H1 (cell line): ENCODE measurements around the gene MAPRE3. TPM values are rescaled to one million over a fixed set of nuclear protein-coding genes. Genes with fewer than 3 reads are reported as not detected.
A peak's percentile ranks its signal among the peaks of the same experiment; 100 is the strongest.

Experiments
- CTCF ChIA-PET: fragments of 300-600 bp; sonication (Branson Sonifier 250); formaldehyde crosslinking; loops from one replicate; lab custom pipeline; 2021; ENCODE audit not compliant: partially characterized antibody; lab: Charles Lee
- POLR2A ChIA-PET: fragments of 300-600 bp; sonication (Branson Sonifier 250); formaldehyde crosslinking; loops from one replicate; lab custom pipeline; 2021; ENCODE audit warnings: inconsistent platforms; ENCODE audit not compliant: partially characterized antibody; lab: Charles Lee
- DNase-seq, 2 experiments: peaks; one replicate each; pipeline versions ENCODE4 v3.0.0 to v3.0.0-alpha.2; 2010 to 2022; ENCODE audit warnings: low spot score in 2 of 2, low read depth in 1 of 2, mixed read lengths in 1 of 2
- FAIRE-seq: peaks from 2 replicates; lab custom pipeline; 2011; peaks lifted over from hg19 to GRCh38; lab: Jason Lieb, UNC
- H2AFZ ChIP-seq: 2 replicates; pipeline ENCODE4 v1.8.1; 2012; ENCODE audit warnings: low read length, inconsistent platforms
- H2AK5ac ChIP-seq: 2 replicates; pipeline ENCODE4 v1.6.1; 2013; ENCODE audit warnings: low read depth, low read length
- H2BK120ac ChIP-seq: replicated peaks from 2 replicates; pipeline ENCODE3; 2013; ENCODE audit warnings: low read depth, low read length, inconsistent platforms
- H2BK12ac ChIP-seq: 2 replicates; pipeline ENCODE4 v1.6.1; 2013; ENCODE audit warnings: low read depth, low read length
- H2BK15ac ChIP-seq: 2 replicates; pipeline ENCODE4 v1.6.1; 2013; ENCODE audit warnings: low read length
- H2BK20ac ChIP-seq: 2 replicates; pipeline ENCODE4 v1.6.1; 2013; ENCODE audit warnings: low read length
- H2BK5ac ChIP-seq: 2 replicates; pipeline ENCODE4 v1.6.1; 2013; ENCODE audit warnings: low read depth, low read length
- H3K14ac ChIP-seq: 2 replicates; pipeline ENCODE4 v1.6.1; 2013; ENCODE audit warnings: inconsistent platforms; ENCODE audit not compliant: insufficient read length
- H3K18ac ChIP-seq: 2 replicates; pipeline ENCODE4 v1.6.1; 2013; ENCODE audit warnings: low read length; ENCODE audit errors: extremely low read depth
- H3K23ac ChIP-seq: 2 replicates; pipeline ENCODE4 v1.6.1; 2013; ENCODE audit warnings: inconsistent platforms; ENCODE audit not compliant: insufficient read length
- H3K23me2 ChIP-seq: 2 replicates; pipeline ENCODE4 v1.6.1; 2013; ENCODE audit warnings: low read depth, low read length
- H3K27ac ChIP-seq: 2 replicates; pipeline ENCODE4 v1.6.1; 2011; ENCODE audit warnings: low read depth, low read length, inconsistent platforms
- H3K27me3 ChIP-seq, 4 experiments: replicated peaks in 1 of 4; 1 replicate in 1 of 4; 2 replicates in 3 of 4; pipeline versions ENCODE4 v1.6.1 to v1.8.1; 2011 to 2013; ENCODE audit warnings: low read length in 3 of 4, mild to moderate bottlenecking in 3 of 4, inconsistent platforms in 2 of 4, mixed read lengths in 2 of 4, moderate library complexity in 1 of 4; ENCODE audit not compliant: control insufficient read depth in 3 of 4, insufficient read depth in 3 of 4; ENCODE audit errors: extremely low read depth in 1 of 4
- H3K36me3 ChIP-seq, 4 experiments: 2 replicates each; pipeline versions ENCODE4 v1.6.1 to v1.8.1; 2011 to 2013; ENCODE audit warnings: mild to moderate bottlenecking in 4 of 4, low read length in 3 of 4, moderate library complexity in 2 of 4, control low read depth in 1 of 4, inconsistent platforms in 1 of 4; ENCODE audit not compliant: insufficient read depth in 4 of 4, control insufficient read depth in 2 of 4
- H3K4ac ChIP-seq: replicated peaks from 2 replicates; pipeline ENCODE3; 2013; ENCODE audit warnings: low read length, low read depth, mixed read lengths, inconsistent platforms; ENCODE audit not compliant: insufficient read length
- H3K4me1 ChIP-seq, 4 experiments: replicated peaks in 1 of 4; 1 replicate in 1 of 4; 2 replicates in 3 of 4; pipeline versions ENCODE4 v1.6.1 to v1.8.1; 2011 to 2013; ENCODE audit warnings: low read length in 3 of 4, inconsistent platforms in 2 of 4, mixed read lengths in 1 of 4; ENCODE audit not compliant: insufficient read depth in 4 of 4, control insufficient read depth in 3 of 4
- H3K4me2 ChIP-seq, 2 experiments: 2 replicates each; pipeline versions ENCODE4 v1.6.1 to v1.8.1; 2011 to 2013; ENCODE audit warnings: low read depth in 2 of 2, low read length in 2 of 2, control low read depth in 1 of 2, inconsistent platforms in 1 of 2, mild to moderate bottlenecking in 1 of 2; ENCODE audit not compliant: insufficient read depth in 1 of 2
- H3K4me3 ChIP-seq, 4 experiments: fragments of 200-600, 300-600 bp in 1 of 4; sonication (generic), shearing (Covaris generic), sonication (Bioruptor Twin) in 1 of 4; 2 replicates each; pipeline versions ENCODE4 v1.5.1 to v1.8.1; 2011 to 2016; ENCODE audit warnings: low read length in 4 of 4, low read depth in 3 of 4, control low read depth in 2 of 4, inconsistent platforms in 2 of 4, mild to moderate bottlenecking in 2 of 4, mixed read lengths in 1 of 4, moderate library complexity in 1 of 4; ENCODE audit not compliant: insufficient read depth in 2 of 4; ENCODE audit errors: extremely low read depth in 1 of 4
- H3K56ac ChIP-seq: replicated peaks from 2 replicates; pipeline ENCODE3; 2013; ENCODE audit warnings: low read depth, mild to moderate bottlenecking, mixed read lengths, low read length, inconsistent platforms; ENCODE audit not compliant: insufficient read length
- H3K79me1 ChIP-seq: 2 replicates; pipeline ENCODE4 v1.6.1; 2013; ENCODE audit warnings: low read depth, low read length, control low read depth
- H3K79me2 ChIP-seq, 2 experiments: 2 replicates each; pipeline versions ENCODE4 v1.6.1 to v1.8.1; 2012 to 2013; ENCODE audit warnings: low read length in 2 of 2, mild to moderate bottlenecking in 2 of 2, inconsistent platforms in 1 of 2; ENCODE audit not compliant: insufficient read depth in 2 of 2, control insufficient read depth in 1 of 2
- H3K9ac ChIP-seq, 4 experiments: replicated peaks in 1 of 4; 1 replicate in 1 of 4; 2 replicates in 3 of 4; pipeline versions ENCODE4 v1.6.1 to v1.8.1; 2011 to 2013; ENCODE audit warnings: low read depth in 3 of 4, low read length in 3 of 4, control low read depth in 2 of 4, mild to moderate bottlenecking in 2 of 4, moderate library complexity in 2 of 4, inconsistent platforms in 1 of 4; ENCODE audit errors: extremely low read depth in 1 of 4
- H3K9me3 ChIP-seq, 2 experiments: 2 replicates each; pipeline versions ENCODE4 v1.6.1 to v1.8.1; 2012 to 2013; ENCODE audit warnings: mild to moderate bottlenecking in 2 of 2, moderate library complexity in 2 of 2, control low read depth in 1 of 2, inconsistent platforms in 1 of 2, low read depth in 1 of 2, low read length in 1 of 2, mixed read lengths in 1 of 2; ENCODE audit not compliant: insufficient read depth in 2 of 2
- H4K20me1 ChIP-seq, 2 experiments: replicated peaks in 1 of 2; 2 replicates each; pipeline versions ENCODE3 to v1.8.1; 2011 to 2013; ENCODE audit warnings: inconsistent platforms in 2 of 2, low read length in 2 of 2, mild to moderate bottlenecking in 1 of 2; ENCODE audit not compliant: insufficient read depth in 2 of 2, control insufficient read depth in 1 of 2
- H4K5ac ChIP-seq: 2 replicates; pipeline ENCODE4 v1.6.1; 2013; ENCODE audit warnings: low read length, low read depth, mixed read lengths, inconsistent platforms; ENCODE audit not compliant: insufficient read length
- H4K8ac ChIP-seq: 2 replicates; pipeline ENCODE4 v1.8.0; 2013; ENCODE audit warnings: mild to moderate bottlenecking, moderate library complexity, low read length, inconsistent platforms; ENCODE audit not compliant: insufficient read depth; ENCODE audit errors: extremely low read depth
- H4K91ac ChIP-seq: replicated peaks from 2 replicates; pipeline ENCODE3; 2013; ENCODE audit warnings: low read length, mixed read lengths, inconsistent platforms; ENCODE audit not compliant: insufficient read length
- EZH2 ChIP-seq: fragments of 200-600 bp; sonication (generic); IDR thresholded peaks from 2 replicates; pipeline ENCODE4 v1.7.1; 2012; ENCODE audit warnings: low read depth, mild to moderate bottlenecking, moderate library complexity, low read length, inconsistent platforms; ENCODE audit not compliant: severe bottlenecking
- WGBS, 2 experiments: shearing (Covaris generic) in 1 of 2; methylation state at CpG; one replicate each; pipeline versions ENCODE4 v1.1.6 to v1.1.7; 2013 to 2015; ENCODE audit warnings: low lambda C conversion rate in 2 of 2, mixed read lengths in 2 of 2, inconsistent platforms in 1 of 2, low coverage in 1 of 2, missing lambda C conversion rate in 1 of 2; ENCODE audit not compliant: insufficient replicate concordance in 2 of 2, insufficient coverage in 1 of 2, insufficient read length in 1 of 2; ENCODE audit errors: extremely low coverage in 1 of 2, missing lambda C conversion rate in 1 of 2; 5-methylcytosine and 5-hydroxymethylcytosine counted together
- polyA plus RNA-seq, 7 experiments: library from polyadenylated mRNA; depleted of rRNA in 3 of 7; stranded (reverse) in 5 of 7; unstranded in 2 of 7; fragments of >200 nt in 5 of 7; fragments of 200-250 nt in 2 of 7; gene quantifications; 1 replicate in 5 of 7; 2 replicates in 1 of 7; 4 replicates in 1 of 7; pipeline versions ENCODE4 v1.2.1 to v1.2.3, GENCODE V29; 2011 to 2013; ENCODE audit warnings: missing spikeins in 2 of 7, mixed read lengths in 2 of 7
- total RNA-seq: library from RNA; stranded (reverse); fragmentation: NEBNext Ultra II Directional; extraction: Animal tissue kit (Norgen Biotek cat#: 25700); gene quantifications from 2 replicates; pipeline ENCODE4 v1.2.1, GENCODE V29; 2021

Gene MAPRE3
- total and polyA plus RNA-seq, 2 of the 8 experiments (the other 6 are each of a cell fraction or from before 2014, with no cell fraction given), result 4.9 to 6.6 TPM

DNA sequence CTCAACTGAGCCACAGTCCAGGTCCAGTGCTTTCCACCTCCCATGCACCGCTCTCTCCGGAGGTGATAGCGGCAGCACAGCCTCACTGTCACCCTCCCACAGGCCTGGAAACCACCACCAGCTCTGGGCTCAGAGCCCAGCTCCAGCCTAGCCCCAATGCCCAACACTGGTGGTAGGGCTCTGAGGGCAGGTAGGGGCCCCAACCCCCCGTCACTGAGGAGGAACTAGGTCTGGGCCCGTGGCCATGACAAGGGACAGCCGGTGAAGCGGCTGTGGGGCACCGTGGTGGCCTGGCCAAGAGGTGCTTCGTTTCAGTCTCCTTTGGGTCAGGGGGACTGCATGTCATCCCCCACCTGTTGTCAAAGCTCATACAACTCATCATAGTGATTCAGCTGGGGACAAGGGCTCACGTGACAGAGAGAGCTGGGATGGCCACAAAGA lies 56.8 kb downstream of the MAPRE3 start:
- Histone ChIP-seq H3K79me2 (no peaks in the 10 kb centered on the region), H3K23ac (no peak overlapping the region), H3K4me1 (peaks cover 0 to 4% (median under 1%) of the 10 kb centered on the region in 4 experiments; a peak in 1 of 7 replicates), H3K36me3 (peaks cover 0 to 6% (median 3%) of the 10 kb centered on the region in 4 experiments; a peak in 3 of 8 replicates), H2BK5ac (no peak overlapping the region), H2BK12ac (no peak overlapping the region), H3K79me1 (peaks cover 2% of the 10 kb centered on the region; the same call in 1 of the 2 replicates), H2AK5ac (no peak overlapping the region), H3K27me3 (no peaks in the 10 kb centered on the region), H4K91ac (no peak overlapping the region), H3K23me2 (no peaks in the 10 kb centered on the region; the same call in 1 of the 2 replicates), H3K4me3 (no peak overlapping the region), H4K20me1 (peaks cover 0 to 11% of the 10 kb centered on the region in 2 experiments), H2BK120ac (no peak overlapping the region), H3K4me2 (no peak overlapping the region), H3K18ac (no peak overlapping the region), H2AFZ (no peak overlapping the region), H3K56ac (no peak overlapping the region), H3K9ac (no peak overlapping the region), H2BK15ac (no peak overlapping the region), H3K4ac (no peak overlapping the region), H4K5ac (no peak overlapping the region), H2BK20ac (no peak overlapping the region), H3K27ac (no peak overlapping the region), H3K14ac (no peak overlapping the region), H4K8ac (peak overlapping the region; percentile 31; the same call in 1 of the 2 replicates), H3K9me3 (no peaks in the 10 kb centered on the region)
- ChIA-PET POLR2A (interaction anchor here (1.4 to 1.6 kb wide), 2 partner anchors 23 to 56 kb away, joined by 3 to 4 read pairs; no protein-coding TSS in a partner anchor), CTCF (interaction anchor here (1.0 to 3.3 kb wide), 5 partner anchors 11 to 66 kb away, joined by 3 to 32 read pairs (median 5); partner anchors contain the start of gene MAPRE3)
- TF ChIP-seq EZH2, result no peak
- DNase-seq (no peak), FAIRE-seq (no peak)
- 90% methylated on average over 10 of the region's 10 CpGs; no CpG with 5 or more reads in 1 of the 2 experiments for WGBS, 2 experiments
